CD4-positive, alpha-beta T cell treated with Interleukin-4 for 4 hours (primary cell): ENCODE measurements around the gene DNASE1L1.

ENCODE experiments used
- DNase-seq: peaks from one replicate; pipeline ENCODE4 v3.0.0-alpha.2; 2020

Gene DNASE1L1

GRCh38 chrX:154380787-154381186, 28.3 kb downstream of the DNASE1L1 start:
- DNase-seq: no peak

GRCh38 chrX:154380153-154380552, 28.9 kb downstream of the DNASE1L1 start:
- no peak for DNase-seq

- DNase-seq: no peak
These were observed 29.5 kb downstream of the DNASE1L1 start for GRCh38 chrX:154379569-154379951.

- peak; percentile 98 for DNase-seq
These were observed 30.1 kb downstream of the DNASE1L1 start, which contains the start of gene EMD for GRCh38 chrX:154378799-154379568. Gene EMD, plus strand, starts transcription at chrX:154379295. Its CDS starts 190 bp downstream, at chrX:154379485.

GRCh38 chrX:154378059-154378798, 30.8 kb downstream of the DNASE1L1 start:
- peak; percentile 25 for DNase-seq

- no peak for DNase-seq
These were observed 32.3 kb downstream of the DNASE1L1 start for GRCh38 chrX:154376774-154377173.

- DNase-seq: no peak
These were observed 33.9 kb downstream of the DNASE1L1 start for GRCh38 chrX:154375156-154375504.

- peak; percentile 33 for DNase-seq
These were observed 34.5 kb downstream of the DNASE1L1 start, which contains the start of gene FLNA for GRCh38 chrX:154374313-154375155. Gene FLNA, minus strand, starts transcription at chrX:154374634. Its CDS starts 3,389 bp downstream, at chrX:154371245.

GRCh38 chrX:154373340-154374306, 35.4 kb downstream of the DNASE1L1 start:
- no peak for DNase-seq

- DNase-seq: peak; percentile 44
These were observed 36.4 kb downstream of the DNASE1L1 start for GRCh38 chrX:154372612-154373022.

- no peak for DNase-seq
These were observed 37.2 kb downstream of the DNASE1L1 start for GRCh38 chrX:154371789-154372300.

GRCh38 chrX:154371017-154371788, 37.9 kb downstream of the DNASE1L1 start:
- peak; percentile 95 for DNase-seq

- no peak for DNase-seq
These were observed 38.6 kb downstream of the DNASE1L1 start for GRCh38 chrX:154370300-154371016.

GRCh38 chrX:154369449-154370299, 39.4 kb downstream of the DNASE1L1 start:
- peak; percentile 87 for DNase-seq

GRCh38 chrX:154368630-154369448, 40.2 kb downstream of the DNASE1L1 start:
- peak; percentile 98 for DNase-seq

- no peak for DNase-seq
These were observed 41.4 kb downstream of the DNASE1L1 start for GRCh38 chrX:154367474-154368308.

- no peak for DNase-seq
These were observed 42.4 kb downstream of the DNASE1L1 start for GRCh38 chrX:154366666-154367055.
